SU-DHL-6 (cell line): ENCODE measurements around the gene PGLYRP4.

Source experiments
- CTCF ChIP-seq: fragments of 200-600 bp; sonication (generic); IDR thresholded peaks from one replicate; pipeline ENCODE4 v1.5.1; 2017; ENCODE audit warnings: antibody characterized with exemption, mild to moderate bottlenecking, low read length, moderate library complexity; ENCODE audit not compliant: insufficient read depth, poor library complexity, severe bottlenecking
- EZH2phosphoT487 ChIP-seq: fragments of 200-600 bp; sonication (generic), shearing (Covaris generic); conservative IDR thresholded peaks from 2 replicates; pipeline ENCODE4 v1.6.1; 2018; ENCODE audit warnings: mild to moderate bottlenecking, antibody characterized with exemption, low read length, moderate library complexity, mixed read lengths

- TF ChIP-seq CTCF (no peak), EZH2phosphoT487 (no peak)
These were observed 49.4 kb upstream of the PGLYRP4 start for GRCh38 chr1:153397924-153398651.
